ENCODE results near the gene ACTN4.
"Not testable (repeated sequence)": the region's sequence is repeated elsewhere in the genome, so short reads cannot be mapped to it uniquely, and the experiment has no call there.

DNA sequence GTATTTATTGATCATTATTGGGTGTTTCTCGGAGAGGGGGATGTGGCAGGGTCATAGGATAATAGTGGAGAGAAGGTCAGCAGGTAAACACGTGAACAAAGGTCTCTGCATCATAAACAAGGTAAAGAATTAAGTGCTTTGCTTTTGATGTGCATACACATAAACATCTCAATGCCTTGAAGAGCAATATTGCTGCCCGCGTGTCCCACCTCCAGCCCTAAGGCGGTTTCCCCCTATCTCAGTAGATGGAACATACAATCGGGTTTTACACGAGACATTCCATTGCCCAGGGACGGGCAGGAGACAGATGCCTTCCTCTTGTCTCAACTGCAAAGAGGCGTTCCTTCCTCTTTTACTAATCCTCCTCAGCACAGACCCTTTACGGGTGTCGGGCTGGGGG, 16.1 kb upstream of the ACTN4 start:
- not testable (repeated sequence) for TF ChIP-seq SP1 (CRISPR knock-in tag; conservative IDR thresholded peaks at IDR 0.05); ZNF416 (CRISPR knock-in tag; IDR thresholded peaks at IDR 0.05); CDX4 (CRISPR knock-in tag; IDR thresholded peaks at IDR 0.05; ENCODE audit: borderline replicate concordance); ZNF263 (CRISPR knock-in tag; IDR thresholded peaks at IDR 0.05; ENCODE audit: low read depth); ATF1 (CRISPR knock-in tag; IDR thresholded peaks at IDR 0.05); HMGA2 (CRISPR knock-in tag; IDR thresholded peaks at IDR 0.05); CTCF (IDR thresholded peaks at IDR 0.05); SMAD3 (CRISPR knock-in tag; IDR thresholded peaks at IDR 0.05; ENCODE audit: borderline replicate concordance); CREB1 (CRISPR knock-in tag; IDR thresholded peaks at IDR 0.05); ESRRA (CRISPR knock-in tag; IDR thresholded peaks at IDR 0.05; ENCODE audit: borderline replicate concordance); ZNF219 (CRISPR knock-in tag; IDR thresholded peaks at IDR 0.05; ENCODE audit: borderline replicate concordance)
- TF ChIP-seq, protein P1, sequence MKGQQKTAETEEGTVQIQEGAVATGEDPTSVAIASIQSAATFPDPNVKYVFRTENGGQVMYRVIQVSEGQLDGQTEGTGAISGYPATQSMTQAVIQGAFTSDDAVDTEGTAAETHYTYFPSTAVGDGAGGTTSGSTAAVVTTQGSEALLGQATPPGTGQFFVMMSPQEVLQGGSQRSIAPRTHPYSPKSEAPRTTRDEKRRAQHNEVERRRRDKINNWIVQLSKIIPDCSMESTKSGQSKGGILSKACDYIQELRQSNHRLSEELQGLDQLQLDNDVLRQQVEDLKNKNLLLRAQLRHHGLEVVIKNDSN (CRISPR knock-in tag; IDR thresholded peaks at IDR 0.05) = not testable (repeated sequence)
